Body of pancreas (tissue), 4 donors: ENCODE measurements around the gene ZFHX3.

Experiments used
- POLR2A ChIP-seq, 3 donors: fragments of 450-650 bp; IDR thresholded peaks; one replicate each; pipeline ENCODE4 v1.6.1; 2016; ENCODE audit warnings: antibody characterized with exemption in 3 of 3, mild to moderate bottlenecking in 2 of 3
- TF ChIP-seq, protein P1 (sequence below), 7 experiments: fragments of 450-650 bp in 4 of 7; fragments of 200-600 bp in 3 of 7; sonication (generic) in 3 of 7; IDR thresholded peaks; one replicate each; pipeline ENCODE4 v1.5.1; 2016 to 2019; ENCODE audit warnings: antibody characterized with exemption in 7 of 7

DNA sequence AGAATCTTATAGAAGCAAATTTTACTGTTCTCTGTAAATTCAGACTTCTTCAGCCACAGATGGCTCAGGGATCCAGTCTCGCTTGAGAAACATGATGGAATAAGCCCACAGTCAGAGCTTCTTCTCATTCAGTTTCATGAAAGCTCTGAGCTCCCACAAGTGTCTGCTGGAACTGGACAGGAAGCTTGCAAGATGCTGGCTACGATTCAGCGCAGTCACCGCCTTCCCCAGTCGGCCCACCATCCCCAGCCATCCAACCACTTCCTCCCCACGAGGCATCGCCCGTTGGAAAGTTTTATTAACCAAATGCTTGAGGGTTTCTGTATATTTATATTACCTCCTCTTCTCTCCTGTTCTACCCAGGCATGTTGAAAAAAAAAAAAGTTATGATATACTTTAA, 171.7 kb downstream of the ZFHX3 start:
- TF ChIP-seq, protein P1, sequence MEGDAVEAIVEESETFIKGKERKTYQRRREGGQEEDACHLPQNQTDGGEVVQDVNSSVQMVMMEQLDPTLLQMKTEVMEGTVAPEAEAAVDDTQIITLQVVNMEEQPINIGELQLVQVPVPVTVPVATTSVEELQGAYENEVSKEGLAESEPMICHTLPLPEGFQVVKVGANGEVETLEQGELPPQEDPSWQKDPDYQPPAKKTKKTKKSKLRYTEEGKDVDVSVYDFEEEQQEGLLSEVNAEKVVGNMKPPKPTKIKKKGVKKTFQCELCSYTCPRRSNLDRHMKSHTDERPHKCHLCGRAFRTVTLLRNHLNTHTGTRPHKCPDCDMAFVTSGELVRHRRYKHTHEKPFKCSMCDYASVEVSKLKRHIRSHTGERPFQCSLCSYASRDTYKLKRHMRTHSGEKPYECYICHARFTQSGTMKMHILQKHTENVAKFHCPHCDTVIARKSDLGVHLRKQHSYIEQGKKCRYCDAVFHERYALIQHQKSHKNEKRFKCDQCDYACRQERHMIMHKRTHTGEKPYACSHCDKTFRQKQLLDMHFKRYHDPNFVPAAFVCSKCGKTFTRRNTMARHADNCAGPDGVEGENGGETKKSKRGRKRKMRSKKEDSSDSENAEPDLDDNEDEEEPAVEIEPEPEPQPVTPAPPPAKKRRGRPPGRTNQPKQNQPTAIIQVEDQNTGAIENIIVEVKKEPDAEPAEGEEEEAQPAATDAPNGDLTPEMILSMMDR (IDR thresholded peaks at IDR 0.05): no peak
- TF ChIP-seq POLR2A (IDR thresholded peaks at IDR 0.05): no peak
